Type B pancreatic cell (in vitro differentiated cells): ENCODE data around the gene MFSD2B. TPM values are rescaled to one million over a fixed set of nuclear protein-coding genes. Genes with fewer than 3 reads are reported as not detected.

Source experiments
- DNase-seq: peaks from one replicate; pipeline ENCODE4 v3.0.0; 2021; ENCODE audit warnings: mixed read lengths; ENCODE audit not compliant: unreplicated experiment; ENCODE audit errors: extremely low spot score
- H3K27ac Mint-ChIP-seq: 2 replicates; pipeline ENCODE4 v1.8.0; 2021; ENCODE audit warnings: mild to moderate bottlenecking, mixed read lengths
- H3K27me3 Mint-ChIP-seq: 2 replicates; pipeline ENCODE4 v1.8.0; 2021; ENCODE audit warnings: mixed read lengths
- H3K36me3 Mint-ChIP-seq: 2 replicates; pipeline ENCODE4 v1.8.0; 2021; ENCODE audit warnings: mixed read lengths
- H3K4me1 Mint-ChIP-seq: one replicate; pipeline ENCODE4 v1.8.0; 2021; ENCODE audit warnings: mixed read lengths; ENCODE audit not compliant: unreplicated experiment
- H3K4me3 Mint-ChIP-seq: 2 replicates; pipeline ENCODE4 v1.8.0; 2021; ENCODE audit warnings: mild to moderate bottlenecking, mixed read lengths
- H3K9me3 Mint-ChIP-seq: 2 replicates; pipeline ENCODE4 v1.8.0; 2021; ENCODE audit warnings: mixed read lengths
- CTCF ChIP-seq: fragments of 200-600 bp; sonication (generic); conservative IDR thresholded peaks from 2 replicates; pipeline ENCODE4 v1.5.0; 2021; ENCODE audit warnings: antibody characterized with exemption, mild to moderate bottlenecking
- total RNA-seq: library from RNA; stranded (reverse); gene quantifications from 2 replicates; pipeline ENCODE4 v1.2.1, GENCODE V29; 2021; ENCODE audit warnings: low replicate concordance

The MFSD2B gene
- total RNA-seq, 1 donor from 2014 or later: not detected

- H3K36me3 Mint-ChIP-seq: peaks cover 4% of the 10 kb centered on the region
- no peak for TF ChIP-seq CTCF
- DNase-seq: no peak
- H3K27ac Mint-ChIP-seq: no peak overlapping the region
- peaks cover 15% of the 10 kb centered on the region for H3K4me1 Mint-ChIP-seq
- no peaks in the 10 kb centered on the region for H3K9me3 Mint-ChIP-seq
- no peaks in the 10 kb centered on the region for H3K27me3 Mint-ChIP-seq
- peak overlapping the region; percentile 59 for H3K4me3 Mint-ChIP-seq
Observed at GRCh38 chr2:24048769-24049484, 39.0 kb downstream of the MFSD2B start.

DNA sequence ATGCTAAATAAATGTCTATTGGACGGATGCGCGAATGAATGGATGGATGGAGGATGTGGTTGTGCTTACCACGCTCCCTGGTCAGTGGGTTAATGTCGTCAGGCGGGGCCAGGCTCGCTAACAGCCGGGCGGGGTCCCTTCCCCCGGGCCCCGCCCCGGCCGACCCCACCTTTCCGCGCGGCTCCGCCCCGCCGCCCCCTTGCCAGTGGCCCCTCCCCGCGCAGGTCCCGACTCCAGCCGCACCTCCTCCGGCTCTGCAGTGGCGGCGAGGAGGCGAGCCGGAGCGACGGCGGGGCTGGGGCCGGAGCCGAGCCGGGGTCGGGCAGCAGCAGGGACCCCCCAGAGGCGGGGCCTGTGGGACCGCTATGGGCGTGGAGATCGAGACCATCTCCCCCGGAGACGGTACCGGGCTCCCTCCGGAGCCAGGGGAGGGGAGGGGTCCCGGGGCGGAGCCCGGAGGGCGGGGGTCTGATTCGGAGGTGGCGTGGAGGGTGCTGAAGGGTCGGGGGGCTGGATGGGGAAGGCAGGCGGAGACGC is 39.7 kb downstream of the MFSD2B start, which contains the start of gene FKBP1B:
TSS of gene FKBP1B (plus strand) at position 257 of the 537 bp plus-strand sequence. CDS start at position 366, 109 bp downstream.
- H3K27me3 Mint-ChIP-seq: no peaks in the 10 kb centered on the region
- H3K4me1 Mint-ChIP-seq: peaks cover 15% of the 10 kb centered on the region
- no peak for TF ChIP-seq CTCF
- DNase-seq: peak; percentile 79
- H3K9me3 Mint-ChIP-seq: no peaks in the 10 kb centered on the region
- H3K4me3 Mint-ChIP-seq: peak within 1 kb of the TSS; percentile 59
- no peak within 1 kb of the TSS for H3K27ac Mint-ChIP-seq
- peaks cover 4% of the 10 kb centered on the region for H3K36me3 Mint-ChIP-seq

- Mint-ChIP-seq H3K27ac (no peak overlapping the region), H3K27me3 (no peaks in the 10 kb centered on the region), H3K9me3 (no peaks in the 10 kb centered on the region), H3K4me3 (no peak overlapping the region), H3K36me3 (no peaks in the 10 kb centered on the region), H3K4me1 (peaks cover 10% of the 10 kb centered on the region)
- TF ChIP-seq CTCF: no peak
- no peak for DNase-seq
Observed at GRCh38 chr2:24050041-24050979, 40.4 kb downstream of the MFSD2B start.

- no peaks in the 10 kb centered on the region for H3K27me3 Mint-ChIP-seq
- H3K36me3 Mint-ChIP-seq: no peaks in the 10 kb centered on the region
- no peak overlapping the region for H3K27ac Mint-ChIP-seq
- TF ChIP-seq CTCF: no peak
- no peaks in the 10 kb centered on the region for H3K9me3 Mint-ChIP-seq
- H3K4me3 Mint-ChIP-seq: no peak overlapping the region
- DNase-seq: no peak
- peaks cover 10% of the 10 kb centered on the region for H3K4me1 Mint-ChIP-seq
Observed at GRCh38 chr2:24051833-24052232, 41.9 kb downstream of the MFSD2B start.

- Mint-ChIP-seq H3K9me3 (no peaks in the 10 kb centered on the region), H3K27me3 (no peaks in the 10 kb centered on the region), H3K36me3 (no peaks in the 10 kb centered on the region), H3K4me1 (no peaks in the 10 kb centered on the region), H3K27ac (no peak overlapping the region), H3K4me3 (no peak overlapping the region)
- no peak for TF ChIP-seq CTCF
- no peak for DNase-seq
Observed at GRCh38 chr2:24052951-24053350, 43.1 kb downstream of the MFSD2B start.
